H1 (cell line): ENCODE measurements around the gene LRRC40. TPM values are rescaled to one million over a fixed set of nuclear protein-coding genes. Genes with fewer than 3 reads are reported as not detected.

ENCODE experiments used
- CTCF ChIA-PET: fragments of 300-600 bp; sonication (Branson Sonifier 250); formaldehyde crosslinking; loops from one replicate; lab custom pipeline; 2021; ENCODE audit not compliant: partially characterized antibody; lab: Charles Lee
- POLR2A ChIA-PET: fragments of 300-600 bp; sonication (Branson Sonifier 250); formaldehyde crosslinking; loops from one replicate; lab custom pipeline; 2021; ENCODE audit warnings: inconsistent platforms; ENCODE audit not compliant: partially characterized antibody; lab: Charles Lee
- DNase-seq, 2 experiments: peaks; one replicate each; pipeline versions ENCODE4 v3.0.0 to v3.0.0-alpha.2; 2010 to 2022; ENCODE audit warnings: low spot score in 2 of 2, low read depth in 1 of 2, mixed read lengths in 1 of 2
- FAIRE-seq: peaks from 2 replicates; lab custom pipeline; 2011; peaks lifted over from hg19 to GRCh38; lab: Jason Lieb, UNC
- H2AFZ ChIP-seq: 2 replicates; pipeline ENCODE4 v1.8.1; 2012; ENCODE audit warnings: low read length, inconsistent platforms
- H2AK5ac ChIP-seq: 2 replicates; pipeline ENCODE4 v1.6.1; 2013; ENCODE audit warnings: low read depth, low read length
- H2BK120ac ChIP-seq: replicated peaks from 2 replicates; pipeline ENCODE3; 2013; ENCODE audit warnings: low read depth, low read length, inconsistent platforms
- H2BK12ac ChIP-seq: 2 replicates; pipeline ENCODE4 v1.6.1; 2013; ENCODE audit warnings: low read depth, low read length
- H2BK15ac ChIP-seq: 2 replicates; pipeline ENCODE4 v1.6.1; 2013; ENCODE audit warnings: low read length
- H2BK20ac ChIP-seq: 2 replicates; pipeline ENCODE4 v1.6.1; 2013; ENCODE audit warnings: low read length
- H2BK5ac ChIP-seq: 2 replicates; pipeline ENCODE4 v1.6.1; 2013; ENCODE audit warnings: low read depth, low read length
- H3K14ac ChIP-seq: 2 replicates; pipeline ENCODE4 v1.6.1; 2013; ENCODE audit warnings: inconsistent platforms; ENCODE audit not compliant: insufficient read length
- H3K18ac ChIP-seq: 2 replicates; pipeline ENCODE4 v1.6.1; 2013; ENCODE audit warnings: low read length; ENCODE audit errors: extremely low read depth
- H3K23ac ChIP-seq: 2 replicates; pipeline ENCODE4 v1.6.1; 2013; ENCODE audit warnings: inconsistent platforms; ENCODE audit not compliant: insufficient read length
- H3K23me2 ChIP-seq: 2 replicates; pipeline ENCODE4 v1.6.1; 2013; ENCODE audit warnings: low read depth, low read length
- H3K27ac ChIP-seq: 2 replicates; pipeline ENCODE4 v1.6.1; 2011; ENCODE audit warnings: low read depth, low read length, inconsistent platforms
- H3K27me3 ChIP-seq, 4 experiments: replicated peaks in 1 of 4; 1 replicate in 1 of 4; 2 replicates in 3 of 4; pipeline versions ENCODE4 v1.6.1 to v1.8.1; 2011 to 2013; ENCODE audit warnings: low read length in 3 of 4, mild to moderate bottlenecking in 3 of 4, inconsistent platforms in 2 of 4, mixed read lengths in 2 of 4, moderate library complexity in 1 of 4; ENCODE audit not compliant: control insufficient read depth in 3 of 4, insufficient read depth in 3 of 4; ENCODE audit errors: extremely low read depth in 1 of 4
- H3K36me3 ChIP-seq, 4 experiments: 2 replicates each; pipeline versions ENCODE4 v1.6.1 to v1.8.1; 2011 to 2013; ENCODE audit warnings: mild to moderate bottlenecking in 4 of 4, low read length in 3 of 4, moderate library complexity in 2 of 4, control low read depth in 1 of 4, inconsistent platforms in 1 of 4; ENCODE audit not compliant: insufficient read depth in 4 of 4, control insufficient read depth in 2 of 4
- H3K4ac ChIP-seq: replicated peaks from 2 replicates; pipeline ENCODE3; 2013; ENCODE audit warnings: low read length, low read depth, mixed read lengths, inconsistent platforms; ENCODE audit not compliant: insufficient read length
- H3K4me1 ChIP-seq, 4 experiments: replicated peaks in 1 of 4; 1 replicate in 1 of 4; 2 replicates in 3 of 4; pipeline versions ENCODE4 v1.6.1 to v1.8.1; 2011 to 2013; ENCODE audit warnings: low read length in 3 of 4, inconsistent platforms in 2 of 4, mixed read lengths in 1 of 4; ENCODE audit not compliant: insufficient read depth in 4 of 4, control insufficient read depth in 3 of 4
- H3K4me2 ChIP-seq, 2 experiments: 2 replicates each; pipeline versions ENCODE4 v1.6.1 to v1.8.1; 2011 to 2013; ENCODE audit warnings: low read depth in 2 of 2, low read length in 2 of 2, control low read depth in 1 of 2, inconsistent platforms in 1 of 2, mild to moderate bottlenecking in 1 of 2; ENCODE audit not compliant: insufficient read depth in 1 of 2
- H3K4me3 ChIP-seq, 4 experiments: fragments of 200-600, 300-600 bp in 1 of 4; sonication (generic), shearing (Covaris generic), sonication (Bioruptor Twin) in 1 of 4; 2 replicates each; pipeline versions ENCODE4 v1.5.1 to v1.8.1; 2011 to 2016; ENCODE audit warnings: low read length in 4 of 4, low read depth in 3 of 4, control low read depth in 2 of 4, inconsistent platforms in 2 of 4, mild to moderate bottlenecking in 2 of 4, mixed read lengths in 1 of 4, moderate library complexity in 1 of 4; ENCODE audit not compliant: insufficient read depth in 2 of 4; ENCODE audit errors: extremely low read depth in 1 of 4
- H3K56ac ChIP-seq: replicated peaks from 2 replicates; pipeline ENCODE3; 2013; ENCODE audit warnings: low read depth, mild to moderate bottlenecking, mixed read lengths, low read length, inconsistent platforms; ENCODE audit not compliant: insufficient read length
- H3K79me1 ChIP-seq: 2 replicates; pipeline ENCODE4 v1.6.1; 2013; ENCODE audit warnings: low read depth, low read length, control low read depth
- H3K79me2 ChIP-seq, 2 experiments: 2 replicates each; pipeline versions ENCODE4 v1.6.1 to v1.8.1; 2012 to 2013; ENCODE audit warnings: low read length in 2 of 2, mild to moderate bottlenecking in 2 of 2, inconsistent platforms in 1 of 2; ENCODE audit not compliant: insufficient read depth in 2 of 2, control insufficient read depth in 1 of 2
- H3K9ac ChIP-seq, 4 experiments: replicated peaks in 1 of 4; 1 replicate in 1 of 4; 2 replicates in 3 of 4; pipeline versions ENCODE4 v1.6.1 to v1.8.1; 2011 to 2013; ENCODE audit warnings: low read depth in 3 of 4, low read length in 3 of 4, control low read depth in 2 of 4, mild to moderate bottlenecking in 2 of 4, moderate library complexity in 2 of 4, inconsistent platforms in 1 of 4; ENCODE audit errors: extremely low read depth in 1 of 4
- H3K9me3 ChIP-seq, 2 experiments: 2 replicates each; pipeline versions ENCODE4 v1.6.1 to v1.8.1; 2012 to 2013; ENCODE audit warnings: mild to moderate bottlenecking in 2 of 2, moderate library complexity in 2 of 2, control low read depth in 1 of 2, inconsistent platforms in 1 of 2, low read depth in 1 of 2, low read length in 1 of 2, mixed read lengths in 1 of 2; ENCODE audit not compliant: insufficient read depth in 2 of 2
- H4K20me1 ChIP-seq, 2 experiments: replicated peaks in 1 of 2; 2 replicates each; pipeline versions ENCODE3 to v1.8.1; 2011 to 2013; ENCODE audit warnings: inconsistent platforms in 2 of 2, low read length in 2 of 2, mild to moderate bottlenecking in 1 of 2; ENCODE audit not compliant: insufficient read depth in 2 of 2, control insufficient read depth in 1 of 2
- H4K5ac ChIP-seq: 2 replicates; pipeline ENCODE4 v1.6.1; 2013; ENCODE audit warnings: low read length, low read depth, mixed read lengths, inconsistent platforms; ENCODE audit not compliant: insufficient read length
- H4K8ac ChIP-seq: 2 replicates; pipeline ENCODE4 v1.8.0; 2013; ENCODE audit warnings: mild to moderate bottlenecking, moderate library complexity, low read length, inconsistent platforms; ENCODE audit not compliant: insufficient read depth; ENCODE audit errors: extremely low read depth
- H4K91ac ChIP-seq: replicated peaks from 2 replicates; pipeline ENCODE3; 2013; ENCODE audit warnings: low read length, mixed read lengths, inconsistent platforms; ENCODE audit not compliant: insufficient read length
- ATF2 ChIP-seq: IDR thresholded peaks from 2 replicates; pipeline ENCODE4 v1.6.1; 2012; ENCODE audit warnings: low read length, inconsistent platforms
- BCL11A ChIP-seq, 2 experiments: IDR thresholded peaks; one replicate each; pipeline ENCODE4 v1.6.1; 2011; ENCODE audit warnings: low read depth in 2 of 2, low read length in 2 of 2, mild to moderate bottlenecking in 2 of 2
- CBX5 ChIP-seq: fragments of 300-800, 300-1000 bp; sonication (generic); IDR thresholded peaks from 2 replicates; pipeline ENCODE4 v1.7.1; 2016; ENCODE audit warnings: antibody characterized with exemption, low read length, low read depth
- CHD2 ChIP-seq: IDR thresholded peaks from 2 replicates; pipeline ENCODE4 v1.6.1; 2012; ENCODE audit warnings: low read length, improper control_type of control experiment
- CREB1 ChIP-seq: IDR thresholded peaks from 2 replicates; pipeline ENCODE4 v1.6.1; 2012; ENCODE audit warnings: inconsistent platforms
- E2F6 ChIP-seq: IDR thresholded peaks from 2 replicates; pipeline ENCODE4 v1.6.1; 2012; ENCODE audit warnings: inconsistent platforms
- HDAC2 ChIP-seq, 2 experiments: fragments of 300-600 bp in 1 of 2; sonication (generic) in 1 of 2; IDR thresholded peaks; 2 replicates each; pipeline ENCODE4 v1.6.1; 2011 to 2012; ENCODE audit warnings: low read depth in 2 of 2, low read length in 2 of 2, mild to moderate bottlenecking in 2 of 2, moderate library complexity in 2 of 2, borderline replicate concordance in 1 of 2, inconsistent platforms in 1 of 2
- RNF2 ChIP-seq: fragments of 200-900, 300-1000 bp; sonication (generic); IDR thresholded peaks from 2 replicates; pipeline ENCODE4 v1.7.1; 2016; ENCODE audit warnings: borderline replicate concordance, low read depth, mild to moderate bottlenecking, antibody characterized with exemption, low read length; ENCODE audit not compliant: poor library complexity, severe bottlenecking; ENCODE audit errors: missing control alignments
- SAP30 ChIP-seq: fragments of 300-600 bp; sonication (generic); IDR thresholded peaks from 2 replicates; pipeline ENCODE4 v1.7.1; 2012; ENCODE audit warnings: low read length, moderate library complexity, mild to moderate bottlenecking, inconsistent platforms; ENCODE audit not compliant: insufficient read depth, insufficient replicate concordance
- TAF7 ChIP-seq: optimal IDR thresholded peaks from 2 replicates; pipeline ENCODE3; 2011; ENCODE audit warnings: low read depth, mild to moderate bottlenecking, inconsistent platforms, low read length, moderate library complexity, borderline replicate concordance
- TEAD4 ChIP-seq: IDR thresholded peaks from 2 replicates; pipeline ENCODE4 v1.6.1; 2012; ENCODE audit warnings: low read depth, low read length, inconsistent platforms, mixed read lengths
- polyA plus RNA-seq, 7 experiments: library from polyadenylated mRNA; depleted of rRNA in 3 of 7; stranded (reverse) in 5 of 7; unstranded in 2 of 7; fragments of >200 nt in 5 of 7; fragments of 200-250 nt in 2 of 7; gene quantifications; 1 replicate in 5 of 7; 2 replicates in 1 of 7; 4 replicates in 1 of 7; pipeline versions ENCODE4 v1.2.1 to v1.2.3, GENCODE V29; 2011 to 2013; ENCODE audit warnings: missing spikeins in 2 of 7, mixed read lengths in 2 of 7
- total RNA-seq: library from RNA; stranded (reverse); fragmentation: NEBNext Ultra II Directional; extraction: Animal tissue kit (Norgen Biotek cat#: 25700); gene quantifications from 2 replicates; pipeline ENCODE4 v1.2.1, GENCODE V29; 2021

The LRRC40 gene
- total and polyA plus RNA-seq, 2 of the 8 experiments (the other 6 are each of a cell fraction or from before 2014, with no cell fraction given), result 13.4 to 30.8 TPM

DNA sequence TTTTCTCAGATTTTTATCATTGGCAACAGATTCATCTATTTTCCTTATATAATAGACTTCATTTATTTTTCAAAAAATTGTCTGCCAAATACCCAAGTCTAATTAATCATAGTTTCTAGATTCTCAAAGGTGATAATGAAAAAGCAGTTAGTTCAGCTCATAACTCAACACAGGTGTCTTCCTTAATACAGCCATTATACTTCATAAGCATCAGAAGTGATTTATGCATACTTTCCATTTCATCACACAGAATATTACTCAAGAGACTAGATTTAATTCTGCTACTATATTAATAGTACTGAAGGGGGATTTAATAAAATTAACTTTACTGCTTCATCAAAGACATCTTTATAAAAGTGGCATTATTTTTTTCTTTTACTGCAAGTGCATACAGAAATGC, 34.6 kb upstream of the LRRC40 start:
- Histone ChIP-seq H3K36me3 (peaks cover 40 to 99% (median 86%) of the 10 kb centered on the region in 4 experiments), H3K4me3 (no peak overlapping the region), H3K4me1 (no peaks in the 10 kb centered on the region), H4K8ac (no peak overlapping the region), H2BK12ac (no peak overlapping the region), H2BK15ac (no peak overlapping the region), H2AK5ac (no peak overlapping the region), H3K23ac (no peak overlapping the region), H3K14ac (no peak overlapping the region), H2BK120ac (no peak overlapping the region), H3K4ac (no peak overlapping the region), H4K20me1 (peaks cover 0 to 1% of the 10 kb centered on the region in 2 experiments), H3K27me3 (no peaks in the 10 kb centered on the region), H3K4me2 (no peak overlapping the region), H3K27ac (no peak overlapping the region), H2AFZ (no peak overlapping the region), H3K18ac (no peak overlapping the region), H3K79me1 (no peaks in the 10 kb centered on the region), H3K9ac (no peak overlapping the region), H2BK20ac (no peak overlapping the region), H3K56ac (no peak overlapping the region), H4K5ac (no peak overlapping the region), H2BK5ac (no peak overlapping the region), H3K9me3 (no peaks in the 10 kb centered on the region), H4K91ac (no peak overlapping the region), H3K79me2 (peaks cover 0 to 3% of the 10 kb centered on the region in 2 experiments; a peak in 1 of 4 replicates), H3K23me2 (no peaks in the 10 kb centered on the region)
- FAIRE-seq (no peak), DNase-seq (no peak)
- ChIA-PET POLR2A (interaction anchor here (0.7 kb wide), 1 partner anchor 11 kb away, joined by 3 read pairs; no protein-coding TSS in a partner anchor), CTCF (no interaction called here)
- TF ChIP-seq SAP30 (no peak), TAF7 (no peak), E2F6 (no peak), CREB1 (no peak), CBX5 (no peak), HDAC2 (IDR thresholded peaks at IDR 0.05; ENCODE audit: borderline replicate concordance in 1 of 2, low read depth in 2 of 2, low read length in 2 of 2) (no peak), CHD2 (no peak), RNF2 (no peak), BCL11A (IDR thresholded peaks at IDR 0.05; ENCODE audit: low read depth in 2 of 2, low read length in 2 of 2) (no peak), TEAD4 (no peak), ATF2 (no peak)
